Heart right ventricle (tissue), 16 donors: ENCODE results near the gene CCL2. TPM values are rescaled to one million over a fixed set of nuclear protein-coding genes. Genes with fewer than 3 reads are reported as not detected.
A peak's percentile ranks its signal among the peaks of the same experiment; 100 is the strongest.

Source experiments
- ATAC-seq, 8 donors: fragments of 200-7000 bp; cut with Tn5 transposase; one replicate each; pipeline ENCODE4 v1.9.1; 2020; ENCODE audit warnings: mild to moderate bottlenecking in 8 of 8, moderate library complexity in 8 of 8, moderate number of reproducible peaks in 1 of 8
- DNase-seq, 2 donors: peaks; one replicate each; pipeline ENCODE4 v3.0.0-alpha.2; 2020
- H3K27ac ChIP-seq, 10 donors: fragments of 200-600 bp; sonication (generic) in 2 of 10; one replicate each; pipeline versions ENCODE4 v1.5.0 to v1.8.0; 2020 to 2022; ENCODE audit warnings: mild to moderate bottlenecking in 3 of 10
- H3K27me3 ChIP-seq, 7 donors: fragments of 200-600 bp; one replicate each; pipeline ENCODE4 v1.8.0; 2021 to 2022; ENCODE audit warnings: mild to moderate bottlenecking in 2 of 7
- H3K36me3 ChIP-seq, 9 donors: fragments of 200-600 bp; sonication (generic) in 1 of 9; one replicate each; pipeline versions ENCODE4 v1.5.0 to v1.8.0; 2020 to 2022; ENCODE audit warnings: mild to moderate bottlenecking in 2 of 9
- H3K4me1 ChIP-seq, 9 donors: fragments of 200-600 bp; sonication (generic) in 1 of 9; one replicate each; pipeline versions ENCODE4 v1.5.0 to v1.8.0; 2020 to 2022; ENCODE audit warnings: mild to moderate bottlenecking in 4 of 9
- H3K4me3 ChIP-seq, 10 donors: fragments of 200-600 bp; sonication (generic) in 2 of 10; one replicate each; pipeline versions ENCODE4 v1.5.0 to v1.8.0; 2020 to 2022; ENCODE audit warnings: mild to moderate bottlenecking in 7 of 10, moderate library complexity in 2 of 10
- H3K9me3 ChIP-seq, 11 donors: fragments of 200-600 bp in 10 of 11; sonication (generic) in 2 of 11; one replicate each; pipeline versions ENCODE4 v1.5.0 to v1.8.0; 2013 to 2022; ENCODE audit warnings: mild to moderate bottlenecking in 2 of 11, control low read depth in 1 of 11, moderate library complexity in 1 of 11
- CTCF ChIP-seq, 9 donors: fragments of 200-600 bp; sonication (generic) in 2 of 9; IDR thresholded peaks; one replicate each; pipeline versions ENCODE4 v1.5.0 to v1.8.0; 2021 to 2022; ENCODE audit warnings: antibody characterized with exemption in 9 of 9, mild to moderate bottlenecking in 5 of 9, moderate library complexity in 1 of 9
- WGBS, 2 donors: extraction: QIAGEN DNeasy Blood & Tissue Kit; methylation state at CpG; one replicate each; pipeline ENCODE4 v1.1.7; 2013; ENCODE audit warnings: inconsistent platforms in 1 of 2; 5-methylcytosine and 5-hydroxymethylcytosine counted together
- intact Hi-C, 10 donors: fragments of 100-400 bp; cut with DNase I; formaldehyde crosslinking; loops; one replicate each; pipeline versions ENCODE4 v1.11.1 to v1.14.2; 2022
- polyA plus RNA-seq, 2 donors: library from polyadenylated mRNA; stranded (reverse); fragments of 200-250 nt; gene quantifications; one replicate each; pipeline ENCODE4 v1.2.3, GENCODE V29; 2013
- total RNA-seq, 10 donors: library from RNA; stranded (reverse); fragmentation: NEBNext Ultra II Directional in 3 of 10; extraction: Animal tissue kit (Norgen Biotek cat#: 25700) in 3 of 10; gene quantifications; one replicate each; pipeline versions ENCODE4 v1.2.1 to v1.2.4, GENCODE V29; 2021 to 2023
- donor health status: Arrhythmogenic right ventricular cardiomyopathy.
- donor health status: ischemic (EF 13 %, LVEDD 7.1; RV severe dilation, severe dysfunction).
- donor health status: healthy with polysubstance abuse.
- donor health status: DM: no; HTN: yes; CAD: no.
- donor health status: DM: no; HTN: no; CAD: no.
- donor health status: ischemic (EF 25% LVEDD 6.9; RV normal size, moderate dysfunction).
- donor health status: ischemic (EF 25% LVEDD 5.7; RV mildly dilated, moderate dysfunction).
- donor health status: healthy.
- donor health status: DM: yes; HTN: yes; CAD: no.
- donor health status: Ischemic cardiomyopathy.
- donor health status: ischemic (EF 35%, LVEDD 5.7; RV mildly dilated, moderate dysfunction).
- donor health status: nonischemic (EF 11% LVEDD 7.7; RV severe dilation, severe dysfunction).
- donor health status: DM: yes; HTN: yes; CAD: no.
- donor health status: PGD.
- donor health status: ischemic (EF 29% LVEDD 5.4; RV normal size, mild dysfunction).
- donor health status: nonischemic (EF 23%, LVEDD 6.1; RV moderate dilation, normal function).

CCL2 gene
- total and polyA plus RNA-seq, 12 donors: 2.9 to 264 (median 42.0) TPM

- DNase-seq (no peak), ATAC-seq (no peak)
- 48 to 98% methylated on average over 1 of the region's 1 CpG for WGBS, 2 donors
- peaks cover 0 to 13% (median 0%) of the 10 kb centered on the region in 11 donors for H3K9me3 ChIP-seq
- TF ChIP-seq CTCF (IDR thresholded peaks at IDR 0.05): no peak
- peaks cover 0 to 7% (median 0%) of the 10 kb centered on the region in 7 donors for H3K27me3 ChIP-seq
- peak overlapping the region in 1 of 10 donors; percentile 66 for H3K27ac ChIP-seq
- H3K4me1 ChIP-seq: peaks cover 0 to 53% (median 0%) of the 10 kb centered on the region in 9 donors
- no peaks in the 10 kb centered on the region for H3K36me3 ChIP-seq
- H3K4me3 ChIP-seq: no peak overlapping the region
- intact Hi-C loops: no loop called here
Observed at GRCh38 chr17:34218748-34219147, 36.3 kb upstream of the CCL2 start.

- Histone ChIP-seq H3K4me3 (no peak overlapping the region), H3K9me3 (peaks cover 0 to 6% (median 0%) of the 10 kb centered on the region in 11 donors), H3K27me3 (peaks cover 0 to 8% (median 0%) of the 10 kb centered on the region in 7 donors), H3K4me1 (peaks cover 0 to 53% (median 0%) of the 10 kb centered on the region in 9 donors), H3K36me3 (no peaks in the 10 kb centered on the region), H3K27ac (peak overlapping the region in 1 of 10 donors; percentile 66)
- 90 to 93% methylated on average over 2 of the region's 2 CpGs for WGBS, 2 donors
- ATAC-seq (peak in 2 of 8 donors; percentile 30 to 38), DNase-seq (no peak)
- TF ChIP-seq CTCF (IDR thresholded peaks at IDR 0.05): no peak
- intact Hi-C loops: no loop called here
Observed at GRCh38 chr17:34219405-34219804, 35.7 kb upstream of the CCL2 start.

GRCh38 chr17:34220045-34220751, 34.9 kb upstream of the CCL2 start:
- H3K4me1 ChIP-seq: peaks cover 0 to 53% (median 0%) of the 10 kb centered on the region in 9 donors
- peaks cover 0 to 3% (median 0%) of the 10 kb centered on the region in 11 donors for H3K9me3 ChIP-seq
- WGBS, 2 donors: 94 to 95% methylated on average over 2 of the region's 2 CpGs
- TF ChIP-seq CTCF (IDR thresholded peaks at IDR 0.05): no peak
- peak overlapping the region in 1 of 10 donors; percentile 66 for H3K27ac ChIP-seq
- no peak overlapping the region for H3K4me3 ChIP-seq
- intact Hi-C loops: no loop called here
- H3K36me3 ChIP-seq: no peaks in the 10 kb centered on the region
- peaks cover 0 to 8% (median 0%) of the 10 kb centered on the region in 7 donors for H3K27me3 ChIP-seq
- ATAC-seq (no peak), DNase-seq (no peak)

GRCh38 chr17:34220752-34221395, 34.2 kb upstream of the CCL2 start:
- WGBS, 2 donors: 85 to 89% methylated on average over 5 of the region's 5 CpGs
- Histone ChIP-seq H3K27ac (peak overlapping the region in 1 of 10 donors; percentile 55), H3K36me3 (no peaks in the 10 kb centered on the region), H3K9me3 (no peaks in the 10 kb centered on the region), H3K27me3 (peaks cover 0 to 8% (median 0%) of the 10 kb centered on the region in 7 donors), H3K4me1 (peaks cover 0 to 53% (median 0%) of the 10 kb centered on the region in 9 donors), H3K4me3 (no peak overlapping the region)
- ATAC-seq: peak in 1 of 8 donors; percentile 70
- intact Hi-C loops: no loop called here
- TF ChIP-seq CTCF (IDR thresholded peaks at IDR 0.05): no peak
- no peak for DNase-seq
